Panc1 (cell line): ENCODE data around the gene ABCB4. TPM values are rescaled to one million over a fixed set of nuclear protein-coding genes. Genes with fewer than 3 reads are reported as not detected.

ENCODE experiments used
- ATAC-seq: fragments of 200-7000 bp; cut with Tn5 transposase; 2 replicates; pipeline ENCODE4 v1.9.1; 2020; ENCODE audit warnings: mild to moderate bottlenecking, moderate library complexity
- BruUV-seq: library from RNA; stranded (reverse); fragments of 400-500 nt; replicated peaks from 2 replicates; lab custom pipeline; 2021; lab: Mats Ljungman, UMichigan
- CTCF ChIA-PET: fragments of 300-600 bp; sonication (Branson Sonifier 250); formaldehyde crosslinking; loops from one replicate; lab custom pipeline; 2022; ENCODE audit warnings: antibody characterized with exemption; lab: Charles Lee
- POLR2A ChIA-PET: fragments of 300-600 bp; sonication (Branson Sonifier 250); formaldehyde crosslinking; loops from one replicate; lab custom pipeline; 2022; ENCODE audit warnings: antibody characterized with exemption; lab: Charles Lee
- DNase-seq: peaks from one replicate; pipeline ENCODE4 v3.0.0-alpha.2; 2010; ENCODE audit warnings: low read depth, low spot score
- H3K27ac ChIP-seq: 2 replicates; pipeline ENCODE4 v1.5.1; 2011; ENCODE audit warnings: mild to moderate bottlenecking, low read length, inconsistent platforms
- H3K27me3 ChIP-seq: fragments of 200-500 bp; sonication (Bioruptor generic); 2 replicates; pipeline ENCODE4 v1.6.0; 2014; ENCODE audit warnings: low read length, inconsistent platforms; ENCODE audit not compliant: control insufficient read depth, insufficient read depth
- H3K36me3 ChIP-seq: fragments of 200-500 bp; sonication (Bioruptor generic); 2 replicates; pipeline ENCODE4 v1.5.1; 2014; ENCODE audit warnings: inconsistent platforms, mild to moderate bottlenecking, low read length, moderate library complexity; ENCODE audit not compliant: control insufficient read depth, insufficient read depth
- H3K4me1 ChIP-seq: 2 replicates; pipeline ENCODE4 v1.5.1; 2011; ENCODE audit warnings: inconsistent platforms, mild to moderate bottlenecking, low read length, moderate library complexity; ENCODE audit not compliant: control insufficient read depth, insufficient read depth
- H3K4me3 ChIP-seq, 2 experiments: 2 replicates each; pipeline ENCODE4 v1.5.1; 2011 to 2012; ENCODE audit warnings: low read depth in 2 of 2, low read length in 2 of 2, mild to moderate bottlenecking in 2 of 2, inconsistent platforms in 1 of 2, moderate library complexity in 1 of 2
- H3K9me3 ChIP-seq: fragments of 200-500 bp; sonication (Bioruptor generic); 2 replicates; pipeline ENCODE4 v1.5.1; 2014; ENCODE audit warnings: low read depth, mild to moderate bottlenecking, inconsistent platforms, low read length, moderate library complexity; ENCODE audit not compliant: control insufficient read depth, insufficient read depth
- POLR2AphosphoS5 ChIP-seq: IDR thresholded peaks from 2 replicates; pipeline ENCODE4 v1.6.1; 2012; ENCODE audit warnings: mild to moderate bottlenecking, low read depth, low read length, moderate library complexity
- SIN3A ChIP-seq: IDR thresholded peaks from 2 replicates; pipeline ENCODE4 v1.6.1; 2012; ENCODE audit warnings: low read depth, mild to moderate bottlenecking, low read length, moderate library complexity, borderline replicate concordance; ENCODE audit not compliant: insufficient read depth
- TCF7L2 ChIP-seq: IDR thresholded peaks from 2 replicates; pipeline ENCODE4 v1.6.1; 2011; ENCODE audit warnings: mild to moderate bottlenecking, low read depth, low read length, inconsistent platforms
- in situ Hi-C: cut with HindIII; loops from 2 replicates; pipeline ENCODE4 v1.10.0; 2016; ENCODE audit warnings: low sequenced_read_pairs, low pct_unique_long_range_greater_than_20kb
- intact Hi-C: fragments of 100-400 bp; cut with micrococcal nuclease; formaldehyde crosslinking; loops from one replicate; pipeline ENCODE4 v1.10.0; 2022; ENCODE audit not compliant: unreplicated experiment
- total RNA-seq: library from RNA; stranded (reverse); gene quantifications from one replicate; pipeline ENCODE4 v1.2.1, GENCODE V29; 2021; ENCODE audit not compliant: unreplicated experiment
- TF ChIP-seq, protein P1 (sequence below): fragments of 450-650 bp; IDR thresholded peaks from 2 replicates; pipeline ENCODE4 v1.5.1; 2017; ENCODE audit warnings: mild to moderate bottlenecking
- TF ChIP-seq, protein P2 (sequence below), 2 experiments: IDR thresholded peaks; 2 replicates each; pipeline ENCODE4 v1.6.1; 2011 to 2012; ENCODE audit warnings: low read depth in 2 of 2, control low read depth in 1 of 2, low read length in 1 of 2, mild to moderate bottlenecking in 1 of 2, moderate library complexity in 1 of 2; ENCODE audit not compliant: insufficient read depth in 1 of 2

Gene ABCB4
- total RNA-seq, 1 experiment from 2014 or later: 0.18 TPM

DNA sequence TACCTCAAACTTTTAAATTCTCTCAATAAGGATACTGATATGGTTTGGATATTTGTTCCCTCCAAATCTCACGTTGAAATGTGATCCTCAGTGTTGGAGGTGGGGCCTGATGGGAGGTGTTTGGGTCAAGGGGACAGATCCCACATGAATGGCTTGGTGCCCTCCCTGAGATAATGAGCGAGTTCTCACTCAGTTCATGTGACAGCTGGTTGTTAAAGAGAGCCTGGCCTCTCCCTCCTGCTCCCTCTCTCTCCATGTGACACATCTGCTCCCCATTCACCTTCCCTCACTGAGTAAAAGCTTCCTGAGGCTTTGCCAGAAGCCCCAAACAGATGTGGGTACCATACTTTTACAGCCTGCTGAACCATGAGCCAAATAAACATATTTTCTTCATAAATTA lies 19.2 kb downstream of the ABCB4 start:
- BruUV-seq: no TSS peak
- Histone ChIP-seq H3K9me3 (no peaks in the 10 kb centered on the region), H3K27ac (no peak overlapping the region), H3K36me3 (no peaks in the 10 kb centered on the region), H3K4me1 (no peaks in the 10 kb centered on the region), H3K4me3 (no peak overlapping the region), H3K27me3 (peaks cover 6% of the 10 kb centered on the region; the same call in 1 of the 2 replicates)
- intact Hi-C loops (no loop called here), in situ Hi-C loops (no loop called here)
- POLR2A ChIA-PET: no interaction called here
- no peak for TF ChIP-seq TCF7L2
- TF ChIP-seq, protein P1, sequence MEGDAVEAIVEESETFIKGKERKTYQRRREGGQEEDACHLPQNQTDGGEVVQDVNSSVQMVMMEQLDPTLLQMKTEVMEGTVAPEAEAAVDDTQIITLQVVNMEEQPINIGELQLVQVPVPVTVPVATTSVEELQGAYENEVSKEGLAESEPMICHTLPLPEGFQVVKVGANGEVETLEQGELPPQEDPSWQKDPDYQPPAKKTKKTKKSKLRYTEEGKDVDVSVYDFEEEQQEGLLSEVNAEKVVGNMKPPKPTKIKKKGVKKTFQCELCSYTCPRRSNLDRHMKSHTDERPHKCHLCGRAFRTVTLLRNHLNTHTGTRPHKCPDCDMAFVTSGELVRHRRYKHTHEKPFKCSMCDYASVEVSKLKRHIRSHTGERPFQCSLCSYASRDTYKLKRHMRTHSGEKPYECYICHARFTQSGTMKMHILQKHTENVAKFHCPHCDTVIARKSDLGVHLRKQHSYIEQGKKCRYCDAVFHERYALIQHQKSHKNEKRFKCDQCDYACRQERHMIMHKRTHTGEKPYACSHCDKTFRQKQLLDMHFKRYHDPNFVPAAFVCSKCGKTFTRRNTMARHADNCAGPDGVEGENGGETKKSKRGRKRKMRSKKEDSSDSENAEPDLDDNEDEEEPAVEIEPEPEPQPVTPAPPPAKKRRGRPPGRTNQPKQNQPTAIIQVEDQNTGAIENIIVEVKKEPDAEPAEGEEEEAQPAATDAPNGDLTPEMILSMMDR: no peak
- TF ChIP-seq, protein P2, sequence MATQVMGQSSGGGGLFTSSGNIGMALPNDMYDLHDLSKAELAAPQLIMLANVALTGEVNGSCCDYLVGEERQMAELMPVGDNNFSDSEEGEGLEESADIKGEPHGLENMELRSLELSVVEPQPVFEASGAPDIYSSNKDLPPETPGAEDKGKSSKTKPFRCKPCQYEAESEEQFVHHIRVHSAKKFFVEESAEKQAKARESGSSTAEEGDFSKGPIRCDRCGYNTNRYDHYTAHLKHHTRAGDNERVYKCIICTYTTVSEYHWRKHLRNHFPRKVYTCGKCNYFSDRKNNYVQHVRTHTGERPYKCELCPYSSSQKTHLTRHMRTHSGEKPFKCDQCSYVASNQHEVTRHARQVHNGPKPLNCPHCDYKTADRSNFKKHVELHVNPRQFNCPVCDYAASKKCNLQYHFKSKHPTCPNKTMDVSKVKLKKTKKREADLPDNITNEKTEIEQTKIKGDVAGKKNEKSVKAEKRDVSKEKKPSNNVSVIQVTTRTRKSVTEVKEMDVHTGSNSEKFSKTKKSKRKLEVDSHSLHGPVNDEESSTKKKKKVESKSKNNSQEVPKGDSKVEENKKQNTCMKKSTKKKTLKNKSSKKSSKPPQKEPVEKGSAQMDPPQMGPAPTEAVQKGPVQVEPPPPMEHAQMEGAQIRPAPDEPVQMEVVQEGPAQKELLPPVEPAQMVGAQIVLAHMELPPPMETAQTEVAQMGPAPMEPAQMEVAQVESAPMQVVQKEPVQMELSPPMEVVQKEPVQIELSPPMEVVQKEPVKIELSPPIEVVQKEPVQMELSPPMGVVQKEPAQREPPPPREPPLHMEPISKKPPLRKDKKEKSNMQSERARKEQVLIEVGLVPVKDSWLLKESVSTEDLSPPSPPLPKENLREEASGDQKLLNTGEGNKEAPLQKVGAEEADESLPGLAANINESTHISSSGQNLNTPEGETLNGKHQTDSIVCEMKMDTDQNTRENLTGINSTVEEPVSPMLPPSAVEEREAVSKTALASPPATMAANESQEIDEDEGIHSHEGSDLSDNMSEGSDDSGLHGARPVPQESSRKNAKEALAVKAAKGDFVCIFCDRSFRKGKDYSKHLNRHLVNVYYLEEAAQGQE (IDR thresholded peaks at IDR 0.05; ENCODE audit: insufficient read depth in 1 of 2, low read depth in 2 of 2, low read length in 1 of 2): no peak
- TF ChIP-seq POLR2AphosphoS5: no peak
- TF ChIP-seq SIN3A: no peak
- CTCF ChIA-PET: no interaction called here
- DNase-seq (no peak), ATAC-seq (no peak)

DNA sequence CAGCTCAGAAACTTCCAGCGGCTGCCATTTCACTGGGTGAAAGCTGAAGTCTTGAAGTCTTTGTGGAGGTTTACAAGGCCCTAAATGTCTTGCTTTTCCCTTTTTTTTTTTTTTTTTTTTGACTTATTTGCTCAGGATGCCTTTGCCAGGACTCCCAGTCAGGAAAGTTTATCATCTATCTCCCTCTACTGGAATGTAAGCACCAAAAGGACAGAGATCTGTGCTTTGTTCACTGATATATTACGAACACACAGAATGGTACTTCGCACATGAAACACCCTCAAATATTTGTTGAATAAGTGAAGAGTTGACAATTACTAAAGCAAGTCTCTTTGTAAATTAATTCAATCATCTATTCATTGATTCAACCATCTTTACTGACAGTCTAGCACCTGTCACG lies 23.2 kb downstream of the ABCB4 start:
- no peaks in the 10 kb centered on the region for H3K9me3 ChIP-seq
- no peaks in the 10 kb centered on the region for H3K36me3 ChIP-seq
- H3K4me1 ChIP-seq: no peaks in the 10 kb centered on the region
- DNase-seq: no peak
- ChIA-PET CTCF (no interaction called here), POLR2A (no interaction called here)
- no peak for ATAC-seq
- no peak overlapping the region for H3K4me3 ChIP-seq
- intact Hi-C loops (no loop called here), in situ Hi-C loops (no loop called here)
- peaks cover 6% of the 10 kb centered on the region for H3K27me3 ChIP-seq
- no TSS peak for BruUV-seq
- TF ChIP-seq, protein P1: no peak
- TF ChIP-seq TCF7L2 (no peak), POLR2AphosphoS5 (no peak), SIN3A (no peak)
- TF ChIP-seq, protein P2 (IDR thresholded peaks at IDR 0.05; ENCODE audit: insufficient read depth in 1 of 2, low read depth in 2 of 2, low read length in 1 of 2): no peak
- H3K27ac ChIP-seq: no peak overlapping the region
